Fibroblast of villous mesenchyme (primary cell): ENCODE data around the gene CDRT15. TPM values are rescaled to one million over a fixed set of nuclear protein-coding genes. Genes with fewer than 3 reads are reported as not detected.

Experiments
- DNase-seq: peaks from one replicate; pipeline ENCODE4 v3.0.0-alpha.2; 2010; ENCODE audit warnings: low read depth
- H3K4me3 ChIP-seq: 2 replicates; pipeline ENCODE4 v1.5.1; 2011; ENCODE audit warnings: low read depth, mild to moderate bottlenecking, low read length
- CTCF ChIP-seq: IDR thresholded peaks from 2 replicates; pipeline ENCODE4 v1.5.1; 2012; ENCODE audit warnings: low read depth, mild to moderate bottlenecking, low read length; ENCODE audit not compliant: insufficient read depth
- total RNA-seq: library from RNA; depleted of rRNA; stranded (reverse); fragments of >200 nt; gene quantifications from 2 replicates; pipeline ENCODE4 v1.2.3, GENCODE V29; 2012

Gene CDRT15
- total RNA-seq, 1 donor: not detected

DNA sequence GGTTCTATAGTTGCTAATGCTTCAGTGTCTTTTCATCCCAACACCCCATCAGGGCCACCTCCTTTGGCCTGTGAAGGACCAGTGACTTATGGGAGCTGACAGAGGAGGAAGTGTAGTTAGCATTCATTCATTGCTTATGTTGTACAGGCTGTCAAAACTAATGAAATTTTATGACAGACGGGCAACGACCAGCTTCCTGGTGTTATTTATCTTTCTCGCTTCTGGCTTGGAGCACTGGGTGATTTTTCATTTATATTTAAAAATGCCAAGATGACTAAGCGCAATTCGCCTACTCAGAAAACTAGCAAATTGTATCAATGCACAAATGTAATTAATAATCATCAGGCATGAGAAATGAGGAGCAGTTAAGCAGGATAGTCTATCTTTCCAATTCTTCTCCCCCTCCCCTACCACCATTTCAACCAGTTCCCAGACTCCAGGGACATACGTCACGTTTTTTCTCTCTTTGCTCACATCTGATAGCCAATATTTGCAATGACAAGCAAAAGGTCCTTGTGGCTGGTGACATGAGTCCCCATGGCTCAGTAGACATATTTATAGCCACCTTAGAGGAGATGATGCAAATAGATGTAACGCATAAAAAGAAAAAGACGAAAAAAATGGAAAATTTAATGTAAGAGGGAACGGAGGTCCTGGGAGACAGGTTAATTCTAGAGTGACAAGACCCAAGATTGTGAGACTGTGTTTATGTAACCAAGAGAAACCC, 11.2 kb downstream of the CDRT15 start:
- no peak overlapping the region for H3K4me3 ChIP-seq
- no peak for TF ChIP-seq CTCF
- DNase-seq: no peak

DNA sequence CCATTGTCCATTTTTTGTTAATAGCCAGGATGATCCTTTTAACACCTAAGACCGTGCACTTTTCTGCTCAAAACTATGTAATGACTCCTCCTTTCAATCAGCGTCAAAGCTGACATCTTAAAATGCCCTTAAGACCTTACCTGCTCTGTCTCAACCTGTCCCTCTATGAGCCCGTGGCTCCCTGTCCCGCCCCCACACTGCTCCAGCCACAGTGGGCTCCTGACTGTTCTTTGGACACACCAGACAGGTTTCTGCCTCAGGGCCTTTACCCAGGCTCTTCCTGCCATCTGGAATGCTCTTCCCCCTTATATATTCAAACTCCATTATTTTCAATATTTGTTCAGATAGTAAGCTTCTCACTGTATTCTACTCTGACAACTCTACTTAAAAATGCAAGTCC, 14.1 kb downstream of the CDRT15 start:
- H3K4me3 ChIP-seq: no peak overlapping the region
- DNase-seq: no peak
- no peak for TF ChIP-seq CTCF

GRCh38 chr17:14214271-14214670, 22.4 kb downstream of the CDRT15 start:
- no peak overlapping the region for H3K4me3 ChIP-seq
- TF ChIP-seq CTCF: no peak
- no peak for DNase-seq

- H3K4me3 ChIP-seq: no peak overlapping the region
- no peak for DNase-seq
- no peak for TF ChIP-seq CTCF
These were observed 24.3 kb downstream of the CDRT15 start for GRCh38 chr17:14212401-14212800.

- peak; percentile 35 for TF ChIP-seq CTCF
- H3K4me3 ChIP-seq: no peak overlapping the region
- peak; percentile 10 for DNase-seq
These were observed 24.9 kb downstream of the CDRT15 start for GRCh38 chr17:14211801-14212200.

DNA sequence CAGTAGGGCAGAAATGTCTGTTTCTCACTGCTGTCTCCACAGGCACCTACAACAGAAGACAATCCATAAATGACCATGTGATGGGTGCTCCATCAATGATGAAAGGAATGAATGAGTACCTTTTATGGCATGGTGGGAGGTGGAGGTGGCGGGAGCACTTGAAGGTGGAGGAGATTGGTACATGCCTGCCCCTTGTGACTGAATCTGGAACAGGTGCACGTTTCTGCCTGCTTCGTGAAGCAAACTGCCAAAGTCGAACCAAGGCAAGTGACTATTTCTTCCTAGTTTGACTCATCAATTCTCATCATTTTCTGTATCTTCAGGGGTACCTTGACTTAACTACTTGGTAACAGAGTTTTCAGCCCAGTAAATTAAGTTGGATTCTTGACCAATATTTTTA, 25.4 kb downstream of the CDRT15 start:
- no peak for DNase-seq
- H3K4me3 ChIP-seq: no peak overlapping the region
- no peak for TF ChIP-seq CTCF

DNA sequence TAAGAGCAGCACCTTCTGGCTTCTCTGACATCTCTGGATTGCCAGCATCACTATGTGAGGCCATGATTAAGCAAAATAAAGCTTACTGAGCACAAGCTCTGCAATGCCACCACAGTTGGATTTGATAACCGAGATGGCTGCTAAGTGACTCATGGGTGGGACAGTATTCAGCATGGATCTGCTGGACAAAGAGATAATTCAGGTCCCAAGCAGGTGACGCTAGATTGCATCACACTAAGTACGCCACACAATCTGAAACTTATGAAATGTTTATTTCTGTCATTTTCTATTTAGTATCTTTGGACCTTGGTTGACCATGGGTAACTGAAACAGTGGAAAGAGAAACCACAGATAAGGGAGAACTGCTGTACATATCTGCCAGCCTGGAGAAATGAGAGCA, 27.4 kb downstream of the CDRT15 start:
- no peak overlapping the region for H3K4me3 ChIP-seq
- DNase-seq: peak; percentile 8
- TF ChIP-seq CTCF: no peak
